Endothelial cell of umbilical vein (primary cell): ENCODE measurements around the gene GPANK1.

Experiments used
- MYC ChIP-seq: IDR thresholded peaks from one replicate; pipeline ENCODE4 v1.6.1; 2011; ENCODE audit warnings: mild to moderate bottlenecking, low read depth, low read length
- POLR2AphosphoS5 ChIP-seq: IDR thresholded peaks from 2 replicates; pipeline ENCODE4 v1.6.1; 2012; ENCODE audit warnings: low read depth, mild to moderate bottlenecking, control low read depth, low read length, moderate library complexity; ENCODE audit not compliant: insufficient read depth
- TF ChIP-seq, protein P1 (sequence below), 2 donors: IDR thresholded peaks; 1 replicate in 1 of 2; 2 replicates in 1 of 2; pipeline ENCODE4 v1.5.1; 2011; ENCODE audit warnings: low read length in 2 of 2, mild to moderate bottlenecking in 2 of 2, moderate library complexity in 2 of 2, control low read depth in 1 of 2, inconsistent platforms in 1 of 2, low read depth in 1 of 2; ENCODE audit not compliant: insufficient read depth in 1 of 2; ENCODE audit errors: extremely low read depth in 1 of 2

DNA sequence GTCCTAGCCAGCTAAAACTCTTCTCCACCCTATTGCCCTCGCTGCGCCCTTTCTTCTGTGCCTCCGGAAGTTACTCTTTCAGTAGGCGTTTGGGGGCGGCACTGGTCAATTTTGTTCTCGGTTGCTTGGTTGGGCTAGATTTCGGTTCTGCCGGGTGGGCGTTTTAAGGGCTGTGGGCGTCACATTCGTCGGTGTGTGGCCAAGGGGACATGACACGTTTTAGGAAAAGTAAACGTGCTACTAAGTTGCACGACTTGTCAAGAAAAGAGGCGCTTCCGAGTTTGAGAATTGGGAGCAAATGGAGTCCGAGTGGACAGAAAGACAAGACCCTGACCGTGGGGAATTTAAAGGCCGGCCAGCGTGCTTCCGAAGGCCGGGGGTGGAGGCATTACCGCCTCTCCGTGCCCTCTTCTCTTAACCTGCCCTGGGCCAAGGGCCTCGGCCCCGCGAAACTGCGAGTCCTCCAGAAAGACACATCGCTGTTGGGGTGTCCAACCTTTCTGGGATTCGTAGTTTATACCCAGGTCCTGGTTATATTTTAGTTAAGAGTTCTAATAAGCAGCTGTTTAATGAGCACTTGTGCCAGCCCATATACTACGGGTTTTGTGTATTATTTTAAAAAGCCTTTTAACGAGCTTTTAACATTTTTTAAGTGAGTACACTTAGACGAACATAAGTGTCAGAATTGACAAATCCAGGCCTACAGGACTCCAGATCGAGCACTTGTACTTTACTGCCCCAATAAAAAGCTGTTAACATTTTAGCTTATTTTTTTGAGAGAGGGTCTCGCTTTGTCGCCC is 11.7 kb downstream of the GPANK1 start:
- TF ChIP-seq, protein P1, sequence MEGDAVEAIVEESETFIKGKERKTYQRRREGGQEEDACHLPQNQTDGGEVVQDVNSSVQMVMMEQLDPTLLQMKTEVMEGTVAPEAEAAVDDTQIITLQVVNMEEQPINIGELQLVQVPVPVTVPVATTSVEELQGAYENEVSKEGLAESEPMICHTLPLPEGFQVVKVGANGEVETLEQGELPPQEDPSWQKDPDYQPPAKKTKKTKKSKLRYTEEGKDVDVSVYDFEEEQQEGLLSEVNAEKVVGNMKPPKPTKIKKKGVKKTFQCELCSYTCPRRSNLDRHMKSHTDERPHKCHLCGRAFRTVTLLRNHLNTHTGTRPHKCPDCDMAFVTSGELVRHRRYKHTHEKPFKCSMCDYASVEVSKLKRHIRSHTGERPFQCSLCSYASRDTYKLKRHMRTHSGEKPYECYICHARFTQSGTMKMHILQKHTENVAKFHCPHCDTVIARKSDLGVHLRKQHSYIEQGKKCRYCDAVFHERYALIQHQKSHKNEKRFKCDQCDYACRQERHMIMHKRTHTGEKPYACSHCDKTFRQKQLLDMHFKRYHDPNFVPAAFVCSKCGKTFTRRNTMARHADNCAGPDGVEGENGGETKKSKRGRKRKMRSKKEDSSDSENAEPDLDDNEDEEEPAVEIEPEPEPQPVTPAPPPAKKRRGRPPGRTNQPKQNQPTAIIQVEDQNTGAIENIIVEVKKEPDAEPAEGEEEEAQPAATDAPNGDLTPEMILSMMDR (IDR thresholded peaks at IDR 0.05; ENCODE audit: extremely low read depth in 1 of 2, insufficient read depth in 1 of 2, low read depth in 1 of 2, low read length in 2 of 2), result no peak
- TF ChIP-seq MYC, result no peak
- TF ChIP-seq POLR2AphosphoS5, result peak; percentile 22
